CD14-positive monocyte (primary cell): ENCODE data around the gene PCGF3. TPM values are rescaled to one million over a fixed set of nuclear protein-coding genes. Genes with fewer than 3 reads are reported as not detected.
"Not testable (repeated sequence)": the region's sequence is repeated elsewhere in the genome, so short reads cannot be mapped to it uniquely, and the experiment has no call there.

Experiments used
- DNase-seq, 3 donors: peaks; one replicate each; pipeline ENCODE4 v3.0.0-alpha.2; 2011 to 2022
- H2AFZ ChIP-seq: 2 replicates; pipeline ENCODE4 v1.6.0; 2012; ENCODE audit warnings: mild to moderate bottlenecking, low read depth, low read length, inconsistent platforms; ENCODE audit not compliant: insufficient read depth, poor library complexity, severe bottlenecking
- H3K27ac ChIP-seq, 2 donors: 1 replicate in 1 of 2; 2 replicates in 1 of 2; pipeline ENCODE4 v1.5.1; 2012 to 2013; ENCODE audit warnings: low read length in 2 of 2, control low read depth in 1 of 2, inconsistent platforms in 1 of 2, low read depth in 1 of 2, mild to moderate bottlenecking in 1 of 2
- H3K27me3 ChIP-seq, 2 donors: one replicate each; pipeline versions ENCODE4 v1.6.0 to v1.6.1; 2011 to 2013; ENCODE audit warnings: low read length in 2 of 2; ENCODE audit not compliant: control insufficient read depth in 2 of 2, insufficient read depth in 2 of 2
- H3K36me3 ChIP-seq, 2 donors: replicated peaks in 1 of 2; 1 replicate in 1 of 2; 2 replicates in 1 of 2; pipeline versions ENCODE4 v1.5.1 to v1.6.1; 2012 to 2013; ENCODE audit warnings: low read length in 2 of 2, control low read depth in 1 of 2, inconsistent platforms in 1 of 2, mild to moderate bottlenecking in 1 of 2; ENCODE audit not compliant: insufficient read depth in 2 of 2, control insufficient read depth in 1 of 2
- H3K4me1 ChIP-seq, 2 donors: 1 replicate in 1 of 2; 2 replicates in 1 of 2; pipeline versions ENCODE4 v1.5.1 to v1.6.1; 2012 to 2013; ENCODE audit warnings: low read length in 2 of 2, control low read depth in 1 of 2, inconsistent platforms in 1 of 2, mild to moderate bottlenecking in 1 of 2, moderate library complexity in 1 of 2; ENCODE audit not compliant: insufficient read depth in 2 of 2, control insufficient read depth in 1 of 2
- H3K4me2 ChIP-seq: replicated peaks from 2 replicates; pipeline ENCODE3; 2012; ENCODE audit warnings: low read length, moderate library complexity, mild to moderate bottlenecking; ENCODE audit not compliant: poor library complexity, severe bottlenecking; ENCODE audit errors: extremely low read depth
- H3K4me3 ChIP-seq, 3 experiments: fragments of 200-600 bp in 1 of 3; sonication (generic) in 1 of 3; replicated peaks in 1 of 3; 1 replicate in 2 of 3; 2 replicates in 1 of 3; pipeline ENCODE4 v1.5.1; 2011 to 2013; ENCODE audit warnings: low read length in 3 of 3, mild to moderate bottlenecking in 3 of 3, control low read depth in 2 of 3, low read depth in 2 of 3, inconsistent platforms in 1 of 3, moderate library complexity in 1 of 3
- H3K79me2 ChIP-seq: 2 replicates; pipeline ENCODE4 v1.6.0; 2012; ENCODE audit warnings: mild to moderate bottlenecking, control low read depth, inconsistent platforms, low read length, moderate library complexity; ENCODE audit not compliant: insufficient read depth
- H3K9ac ChIP-seq: 2 replicates; pipeline ENCODE4 v1.6.0; 2017; ENCODE audit warnings: low read length, mild to moderate bottlenecking; ENCODE audit not compliant: insufficient read depth, poor library complexity, severe bottlenecking
- H3K9me3 ChIP-seq, 2 donors: replicated peaks in 1 of 2; 1 replicate in 1 of 2; 2 replicates in 1 of 2; pipeline versions ENCODE4 v1.5.1 to v1.6.1; 2012 to 2013; ENCODE audit warnings: low read length in 2 of 2, control low read depth in 1 of 2; ENCODE audit not compliant: control insufficient read depth in 1 of 2, insufficient read depth in 1 of 2
- H4K20me1 ChIP-seq: 2 replicates; pipeline ENCODE4 v1.6.0; 2012; ENCODE audit warnings: mild to moderate bottlenecking, low read length, control low read depth, moderate library complexity; ENCODE audit not compliant: insufficient read depth
- H3K27ac Mint-ChIP-seq, 7 donors: one replicate each; pipeline ENCODE4 v1.8.0; 2020; ENCODE audit warnings: mild to moderate bottlenecking in 7 of 7, mixed read lengths in 7 of 7, moderate library complexity in 6 of 7, inconsistent platforms in 2 of 7
- H3K27me3 Mint-ChIP-seq, 3 donors: one replicate each; pipeline ENCODE4 v1.8.0; 2021 to 2022; ENCODE audit warnings: low read depth in 3 of 3, mild to moderate bottlenecking in 3 of 3, mixed read lengths in 3 of 3, moderate library complexity in 3 of 3, inconsistent platforms in 1 of 3
- H3K36me3 Mint-ChIP-seq, 2 donors: one replicate each; pipeline ENCODE4 v1.8.0; 2020; ENCODE audit warnings: mixed read lengths in 2 of 2, inconsistent platforms in 1 of 2, mild to moderate bottlenecking in 1 of 2
- H3K4me1 Mint-ChIP-seq: one replicate; pipeline ENCODE4 v1.8.0; 2020; ENCODE audit warnings: mild to moderate bottlenecking, mixed read lengths
- H3K4me3 Mint-ChIP-seq, 2 donors: one replicate each; pipeline ENCODE4 v1.8.0; 2020; ENCODE audit warnings: mild to moderate bottlenecking in 2 of 2, mixed read lengths in 2 of 2, moderate library complexity in 1 of 2
- H3K9me3 Mint-ChIP-seq, 7 donors: one replicate each; pipeline ENCODE4 v1.8.0; 2020 to 2022; ENCODE audit warnings: mixed read lengths in 7 of 7, mild to moderate bottlenecking in 6 of 7, moderate library complexity in 6 of 7, inconsistent platforms in 2 of 7
- WGBS: methylation state at CpG from one replicate; pipeline ENCODE4 v1.1.5; 2013; ENCODE audit warnings: missing lambda C conversion rate; ENCODE audit not compliant: insufficient coverage; 5-methylcytosine and 5-hydroxymethylcytosine counted together
- intact Hi-C, 2 donors: fragments of 100-400 bp; cut with micrococcal nuclease; formaldehyde crosslinking; loops; one replicate each; pipeline versions ENCODE4 v1.15.0 to v1.15.1; 2023
- polyA plus RNA-seq, 3 donors: library from polyadenylated mRNA; depleted of rRNA in 1 of 3; unstranded in 2 of 3; stranded (reverse) in 1 of 3; fragments of 300-500 nt in 2 of 3; fragments of >200 nt in 1 of 3; fragmentation: Illumina TruSeq in 2 of 3; gene quantifications; 1 replicate in 2 of 3; 2 replicates in 1 of 3; pipeline ENCODE4 v1.2.3, GENCODE V29; 2012 to 2021
- TF ChIP-seq, protein P1 (sequence below): fragments of 200-600 bp; IDR thresholded peaks from one replicate; pipeline ENCODE4 v1.8.0; 2022; ENCODE audit warnings: antibody characterized with exemption, mild to moderate bottlenecking

Gene PCGF3
- polyA plus RNA-seq, 3 donors, result 7.0 to 163 (median 8.3) TPM

GRCh38 chr4:804804-805203 lies 99.2 kb downstream of the PCGF3 start:
- Histone ChIP-seq H3K9ac (no peak overlapping the region), H2AFZ (no peak overlapping the region), H3K4me3 (no peak overlapping the region), H3K4me1 (no peaks in the 10 kb centered on the region), H3K36me3 (no peaks in the 10 kb centered on the region), H3K79me2 (no peaks in the 10 kb centered on the region), H3K27ac (no peak overlapping the region), H3K9me3 (peaks cover 8% of the 10 kb centered on the region in 2 donors), H4K20me1 (no peaks in the 10 kb centered on the region), H3K4me2 (no peak overlapping the region), H3K27me3 (peaks cover 0 to 11% of the 10 kb centered on the region in 2 donors)
- H3K27me3 Mint-ChIP-seq, result peaks cover 11 to 49% (median 19%) of the 10 kb centered on the region in 3 donors
- TF ChIP-seq, protein P1, sequence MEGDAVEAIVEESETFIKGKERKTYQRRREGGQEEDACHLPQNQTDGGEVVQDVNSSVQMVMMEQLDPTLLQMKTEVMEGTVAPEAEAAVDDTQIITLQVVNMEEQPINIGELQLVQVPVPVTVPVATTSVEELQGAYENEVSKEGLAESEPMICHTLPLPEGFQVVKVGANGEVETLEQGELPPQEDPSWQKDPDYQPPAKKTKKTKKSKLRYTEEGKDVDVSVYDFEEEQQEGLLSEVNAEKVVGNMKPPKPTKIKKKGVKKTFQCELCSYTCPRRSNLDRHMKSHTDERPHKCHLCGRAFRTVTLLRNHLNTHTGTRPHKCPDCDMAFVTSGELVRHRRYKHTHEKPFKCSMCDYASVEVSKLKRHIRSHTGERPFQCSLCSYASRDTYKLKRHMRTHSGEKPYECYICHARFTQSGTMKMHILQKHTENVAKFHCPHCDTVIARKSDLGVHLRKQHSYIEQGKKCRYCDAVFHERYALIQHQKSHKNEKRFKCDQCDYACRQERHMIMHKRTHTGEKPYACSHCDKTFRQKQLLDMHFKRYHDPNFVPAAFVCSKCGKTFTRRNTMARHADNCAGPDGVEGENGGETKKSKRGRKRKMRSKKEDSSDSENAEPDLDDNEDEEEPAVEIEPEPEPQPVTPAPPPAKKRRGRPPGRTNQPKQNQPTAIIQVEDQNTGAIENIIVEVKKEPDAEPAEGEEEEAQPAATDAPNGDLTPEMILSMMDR, result no peak
- H3K9me3 Mint-ChIP-seq, result peaks cover 8 to 26% (median 16%) of the 10 kb centered on the region in 7 donors
- peak overlapping the region in 1 of 7 donors; percentile 53 for H3K27ac Mint-ChIP-seq
- H3K4me1 Mint-ChIP-seq, result no peaks in the 10 kb centered on the region
- 80% methylated on average over 44 of the region's 44 CpGs for WGBS
- peak overlapping the region in 1 of 2 donors; percentile 28 for H3K4me3 Mint-ChIP-seq
- DNase-seq, result no peak
- H3K36me3 Mint-ChIP-seq, result no peaks in the 10 kb centered on the region
- intact Hi-C loops, result no loop called here

GRCh38 chr4:806979-807378 lies 101.3 kb downstream of the PCGF3 start:
- 83% methylated on average over 1 of the region's 4 CpGs for WGBS
- H3K36me3 Mint-ChIP-seq, H2AFZ ChIP-seq, DNase-seq, H3K27ac ChIP-seq, H3K4me1 Mint-ChIP-seq, H4K20me1 ChIP-seq, H3K27ac Mint-ChIP-seq, H3K79me2 ChIP-seq, H3K36me3 ChIP-seq, H3K27me3 ChIP-seq, H3K4me2 ChIP-seq, intact Hi-C loops, H3K4me1 ChIP-seq, H3K9me3 ChIP-seq, H3K9ac ChIP-seq, H3K4me3 ChIP-seq: not testable (repeated sequence)
- Mint-ChIP-seq H3K4me3 (peak overlapping the region in 1 of 2 donors; percentile 31), H3K27me3 (peaks cover 12 to 45% (median 21%) of the 10 kb centered on the region in 3 donors), H3K9me3 (peaks cover 7 to 19% (median 11%) of the 10 kb centered on the region in 7 donors)
